ENCODE data around the gene ME1.

ME1 gene

GRCh38 chr6:83470001-83470400 lies 39.1 kb upstream of the ME1 start:
- H3K4me3 ChIP-seq, result no peak overlapping the region
- no peak overlapping the region for H3K27ac ChIP-seq
- DNase-seq (ENCODE audit: low spot score), result no peak
- no peak for TF ChIP-seq CTCF (IDR thresholded peaks at IDR 0.05)

- peak overlapping the region in 1 of 2 donors; percentile 75 for H3K27ac ChIP-seq
- DNase-seq (ENCODE audit: low spot score), result no peak
- H3K4me3 ChIP-seq, result no peak overlapping the region
- no peak for TF ChIP-seq CTCF (IDR thresholded peaks at IDR 0.05)
These were observed 36.8 kb upstream of the ME1 start for GRCh38 chr6:83467620-83468036.

- no peak overlapping the region for H3K4me3 ChIP-seq
- DNase-seq (ENCODE audit: low spot score), result no peak
- H3K27ac ChIP-seq, result no peak overlapping the region
- TF ChIP-seq CTCF (IDR thresholded peaks at IDR 0.05), result no peak
These were observed 35.5 kb upstream of the ME1 start for GRCh38 chr6:83466328-83466727.

GRCh38 chr6:83464381-83465140 lies 33.7 kb upstream of the ME1 start:
- TF ChIP-seq CTCF (IDR thresholded peaks at IDR 0.05), result no peak
- no peak for DNase-seq (ENCODE audit: low spot score)
- Histone ChIP-seq H3K4me3 (no peak overlapping the region), H3K27ac (peak overlapping the region in 1 of 2 donors; percentile 12)

GRCh38 chr6:83463886-83464285 lies 33.0 kb upstream of the ME1 start:
- H3K4me3 ChIP-seq, result no peak overlapping the region
- DNase-seq (ENCODE audit: low spot score), result no peak
- H3K27ac ChIP-seq, result no peak overlapping the region
- no peak for TF ChIP-seq CTCF (IDR thresholded peaks at IDR 0.05)

- TF ChIP-seq CTCF (IDR thresholded peaks at IDR 0.05), result no peak
- H3K27ac ChIP-seq, result no peak overlapping the region
- no peak overlapping the region for H3K4me3 ChIP-seq
- DNase-seq (ENCODE audit: low spot score), result no peak
These were observed 31.7 kb upstream of the ME1 start for GRCh38 chr6:83462524-83462923.

GRCh38 chr6:83461438-83461837 lies 30.6 kb upstream of the ME1 start:
- Histone ChIP-seq H3K27ac (no peak overlapping the region), H3K4me3 (no peak overlapping the region)
- TF ChIP-seq CTCF (IDR thresholded peaks at IDR 0.05), result no peak
- DNase-seq (ENCODE audit: low spot score), result no peak

Measured in coronary artery (tissue), 2 donors.